H1 (cell line): ENCODE measurements around the gene CAP2. TPM values are rescaled to one million over a fixed set of nuclear protein-coding genes. Genes with fewer than 3 reads are reported as not detected.
A peak's percentile ranks its signal among the peaks of the same experiment; 100 is the strongest.

ENCODE experiments used
- CTCF ChIA-PET: fragments of 300-600 bp; sonication (Branson Sonifier 250); formaldehyde crosslinking; loops from one replicate; lab custom pipeline; 2021; ENCODE audit not compliant: partially characterized antibody; lab: Charles Lee
- POLR2A ChIA-PET: fragments of 300-600 bp; sonication (Branson Sonifier 250); formaldehyde crosslinking; loops from one replicate; lab custom pipeline; 2021; ENCODE audit warnings: inconsistent platforms; ENCODE audit not compliant: partially characterized antibody; lab: Charles Lee
- DNase-seq, 2 experiments: peaks; one replicate each; pipeline versions ENCODE4 v3.0.0 to v3.0.0-alpha.2; 2010 to 2022; ENCODE audit warnings: low spot score in 2 of 2, low read depth in 1 of 2, mixed read lengths in 1 of 2
- FAIRE-seq: peaks from 2 replicates; lab custom pipeline; 2011; peaks lifted over from hg19 to GRCh38; lab: Jason Lieb, UNC
- H2AFZ ChIP-seq: 2 replicates; pipeline ENCODE4 v1.8.1; 2012; ENCODE audit warnings: low read length, inconsistent platforms
- H2AK5ac ChIP-seq: 2 replicates; pipeline ENCODE4 v1.6.1; 2013; ENCODE audit warnings: low read depth, low read length
- H2BK120ac ChIP-seq: replicated peaks from 2 replicates; pipeline ENCODE3; 2013; ENCODE audit warnings: low read depth, low read length, inconsistent platforms
- H2BK12ac ChIP-seq: 2 replicates; pipeline ENCODE4 v1.6.1; 2013; ENCODE audit warnings: low read depth, low read length
- H2BK15ac ChIP-seq: 2 replicates; pipeline ENCODE4 v1.6.1; 2013; ENCODE audit warnings: low read length
- H2BK20ac ChIP-seq: 2 replicates; pipeline ENCODE4 v1.6.1; 2013; ENCODE audit warnings: low read length
- H2BK5ac ChIP-seq: 2 replicates; pipeline ENCODE4 v1.6.1; 2013; ENCODE audit warnings: low read depth, low read length
- H3K14ac ChIP-seq: 2 replicates; pipeline ENCODE4 v1.6.1; 2013; ENCODE audit warnings: inconsistent platforms; ENCODE audit not compliant: insufficient read length
- H3K18ac ChIP-seq: 2 replicates; pipeline ENCODE4 v1.6.1; 2013; ENCODE audit warnings: low read length; ENCODE audit errors: extremely low read depth
- H3K23ac ChIP-seq: 2 replicates; pipeline ENCODE4 v1.6.1; 2013; ENCODE audit warnings: inconsistent platforms; ENCODE audit not compliant: insufficient read length
- H3K23me2 ChIP-seq: 2 replicates; pipeline ENCODE4 v1.6.1; 2013; ENCODE audit warnings: low read depth, low read length
- H3K27ac ChIP-seq: 2 replicates; pipeline ENCODE4 v1.6.1; 2011; ENCODE audit warnings: low read depth, low read length, inconsistent platforms
- H3K27me3 ChIP-seq, 4 experiments: replicated peaks in 1 of 4; 1 replicate in 1 of 4; 2 replicates in 3 of 4; pipeline versions ENCODE4 v1.6.1 to v1.8.1; 2011 to 2013; ENCODE audit warnings: low read length in 3 of 4, mild to moderate bottlenecking in 3 of 4, inconsistent platforms in 2 of 4, mixed read lengths in 2 of 4, moderate library complexity in 1 of 4; ENCODE audit not compliant: control insufficient read depth in 3 of 4, insufficient read depth in 3 of 4; ENCODE audit errors: extremely low read depth in 1 of 4
- H3K36me3 ChIP-seq, 4 experiments: 2 replicates each; pipeline versions ENCODE4 v1.6.1 to v1.8.1; 2011 to 2013; ENCODE audit warnings: mild to moderate bottlenecking in 4 of 4, low read length in 3 of 4, moderate library complexity in 2 of 4, control low read depth in 1 of 4, inconsistent platforms in 1 of 4; ENCODE audit not compliant: insufficient read depth in 4 of 4, control insufficient read depth in 2 of 4
- H3K4ac ChIP-seq: replicated peaks from 2 replicates; pipeline ENCODE3; 2013; ENCODE audit warnings: low read length, low read depth, mixed read lengths, inconsistent platforms; ENCODE audit not compliant: insufficient read length
- H3K4me1 ChIP-seq, 4 experiments: replicated peaks in 1 of 4; 1 replicate in 1 of 4; 2 replicates in 3 of 4; pipeline versions ENCODE4 v1.6.1 to v1.8.1; 2011 to 2013; ENCODE audit warnings: low read length in 3 of 4, inconsistent platforms in 2 of 4, mixed read lengths in 1 of 4; ENCODE audit not compliant: insufficient read depth in 4 of 4, control insufficient read depth in 3 of 4
- H3K4me2 ChIP-seq, 2 experiments: 2 replicates each; pipeline versions ENCODE4 v1.6.1 to v1.8.1; 2011 to 2013; ENCODE audit warnings: low read depth in 2 of 2, low read length in 2 of 2, control low read depth in 1 of 2, inconsistent platforms in 1 of 2, mild to moderate bottlenecking in 1 of 2; ENCODE audit not compliant: insufficient read depth in 1 of 2
- H3K4me3 ChIP-seq, 4 experiments: fragments of 200-600, 300-600 bp in 1 of 4; sonication (generic), shearing (Covaris generic), sonication (Bioruptor Twin) in 1 of 4; 2 replicates each; pipeline versions ENCODE4 v1.5.1 to v1.8.1; 2011 to 2016; ENCODE audit warnings: low read length in 4 of 4, low read depth in 3 of 4, control low read depth in 2 of 4, inconsistent platforms in 2 of 4, mild to moderate bottlenecking in 2 of 4, mixed read lengths in 1 of 4, moderate library complexity in 1 of 4; ENCODE audit not compliant: insufficient read depth in 2 of 4; ENCODE audit errors: extremely low read depth in 1 of 4
- H3K56ac ChIP-seq: replicated peaks from 2 replicates; pipeline ENCODE3; 2013; ENCODE audit warnings: low read depth, mild to moderate bottlenecking, mixed read lengths, low read length, inconsistent platforms; ENCODE audit not compliant: insufficient read length
- H3K79me1 ChIP-seq: 2 replicates; pipeline ENCODE4 v1.6.1; 2013; ENCODE audit warnings: low read depth, low read length, control low read depth
- H3K79me2 ChIP-seq, 2 experiments: 2 replicates each; pipeline versions ENCODE4 v1.6.1 to v1.8.1; 2012 to 2013; ENCODE audit warnings: low read length in 2 of 2, mild to moderate bottlenecking in 2 of 2, inconsistent platforms in 1 of 2; ENCODE audit not compliant: insufficient read depth in 2 of 2, control insufficient read depth in 1 of 2
- H3K9ac ChIP-seq, 4 experiments: replicated peaks in 1 of 4; 1 replicate in 1 of 4; 2 replicates in 3 of 4; pipeline versions ENCODE4 v1.6.1 to v1.8.1; 2011 to 2013; ENCODE audit warnings: low read depth in 3 of 4, low read length in 3 of 4, control low read depth in 2 of 4, mild to moderate bottlenecking in 2 of 4, moderate library complexity in 2 of 4, inconsistent platforms in 1 of 4; ENCODE audit errors: extremely low read depth in 1 of 4
- H3K9me3 ChIP-seq, 2 experiments: 2 replicates each; pipeline versions ENCODE4 v1.6.1 to v1.8.1; 2012 to 2013; ENCODE audit warnings: mild to moderate bottlenecking in 2 of 2, moderate library complexity in 2 of 2, control low read depth in 1 of 2, inconsistent platforms in 1 of 2, low read depth in 1 of 2, low read length in 1 of 2, mixed read lengths in 1 of 2; ENCODE audit not compliant: insufficient read depth in 2 of 2
- H4K20me1 ChIP-seq, 2 experiments: replicated peaks in 1 of 2; 2 replicates each; pipeline versions ENCODE3 to v1.8.1; 2011 to 2013; ENCODE audit warnings: inconsistent platforms in 2 of 2, low read length in 2 of 2, mild to moderate bottlenecking in 1 of 2; ENCODE audit not compliant: insufficient read depth in 2 of 2, control insufficient read depth in 1 of 2
- H4K5ac ChIP-seq: 2 replicates; pipeline ENCODE4 v1.6.1; 2013; ENCODE audit warnings: low read length, low read depth, mixed read lengths, inconsistent platforms; ENCODE audit not compliant: insufficient read length
- H4K8ac ChIP-seq: 2 replicates; pipeline ENCODE4 v1.8.0; 2013; ENCODE audit warnings: mild to moderate bottlenecking, moderate library complexity, low read length, inconsistent platforms; ENCODE audit not compliant: insufficient read depth; ENCODE audit errors: extremely low read depth
- H4K91ac ChIP-seq: replicated peaks from 2 replicates; pipeline ENCODE3; 2013; ENCODE audit warnings: low read length, mixed read lengths, inconsistent platforms; ENCODE audit not compliant: insufficient read length
- ASH2L ChIP-seq: fragments of 200-600, 300-600 bp; sonication (generic); IDR thresholded peaks from one replicate; pipeline ENCODE4 v1.7.1; 2017; ENCODE audit warnings: low read length
- CBX5 ChIP-seq: fragments of 300-800, 300-1000 bp; sonication (generic); IDR thresholded peaks from 2 replicates; pipeline ENCODE4 v1.7.1; 2016; ENCODE audit warnings: antibody characterized with exemption, low read length, low read depth
- FOSL1 ChIP-seq: IDR thresholded peaks from 2 replicates; pipeline ENCODE4 v1.6.1; 2011; ENCODE audit warnings: mild to moderate bottlenecking, low read depth, low read length, moderate library complexity; ENCODE audit not compliant: insufficient read depth
- NRF1 ChIP-seq: IDR thresholded peaks from 2 replicates; pipeline ENCODE4 v1.6.1; 2011; ENCODE audit warnings: mild to moderate bottlenecking, low read depth, low read length, improper control_type of control experiment
- RBBP5 ChIP-seq: IDR thresholded peaks from 2 replicates; pipeline ENCODE4 v1.7.1; 2012; ENCODE audit warnings: low read depth, mild to moderate bottlenecking, inconsistent platforms, low read length, moderate library complexity, borderline replicate concordance
- RFX5 ChIP-seq: IDR thresholded peaks from 2 replicates; pipeline ENCODE4 v1.6.1; 2011; ENCODE audit warnings: low read depth, low read length, improper control_type of control experiment, borderline replicate concordance
- TEAD4 ChIP-seq: IDR thresholded peaks from 2 replicates; pipeline ENCODE4 v1.6.1; 2012; ENCODE audit warnings: low read depth, low read length, inconsistent platforms, mixed read lengths
- WGBS, 2 experiments: shearing (Covaris generic) in 1 of 2; methylation state at CpG; one replicate each; pipeline versions ENCODE4 v1.1.6 to v1.1.7; 2013 to 2015; ENCODE audit warnings: low lambda C conversion rate in 2 of 2, mixed read lengths in 2 of 2, inconsistent platforms in 1 of 2, low coverage in 1 of 2, missing lambda C conversion rate in 1 of 2; ENCODE audit not compliant: insufficient replicate concordance in 2 of 2, insufficient coverage in 1 of 2, insufficient read length in 1 of 2; ENCODE audit errors: extremely low coverage in 1 of 2, missing lambda C conversion rate in 1 of 2; 5-methylcytosine and 5-hydroxymethylcytosine counted together
- polyA plus RNA-seq, 7 experiments: library from polyadenylated mRNA; depleted of rRNA in 3 of 7; stranded (reverse) in 5 of 7; unstranded in 2 of 7; fragments of >200 nt in 5 of 7; fragments of 200-250 nt in 2 of 7; gene quantifications; 1 replicate in 5 of 7; 2 replicates in 1 of 7; 4 replicates in 1 of 7; pipeline versions ENCODE4 v1.2.1 to v1.2.3, GENCODE V29; 2011 to 2013; ENCODE audit warnings: missing spikeins in 2 of 7, mixed read lengths in 2 of 7
- total RNA-seq: library from RNA; stranded (reverse); fragmentation: NEBNext Ultra II Directional; extraction: Animal tissue kit (Norgen Biotek cat#: 25700); gene quantifications from 2 replicates; pipeline ENCODE4 v1.2.1, GENCODE V29; 2021
- TF ChIP-seq, protein P1 (sequence below): IDR thresholded peaks from 2 replicates; pipeline ENCODE4 v1.6.1; 2011; ENCODE audit warnings: low read length, improper control_type of control experiment
- TF ChIP-seq, protein P2 (sequence below): IDR thresholded peaks from 2 replicates; pipeline ENCODE4 v1.6.1; 2012; ENCODE audit warnings: inconsistent platforms

The CAP2 gene
- total and polyA plus RNA-seq, 2 of the 8 experiments (the other 6 are each of a cell fraction or from before 2014, with no cell fraction given), result 7.2 to 10.0 TPM

DNA sequence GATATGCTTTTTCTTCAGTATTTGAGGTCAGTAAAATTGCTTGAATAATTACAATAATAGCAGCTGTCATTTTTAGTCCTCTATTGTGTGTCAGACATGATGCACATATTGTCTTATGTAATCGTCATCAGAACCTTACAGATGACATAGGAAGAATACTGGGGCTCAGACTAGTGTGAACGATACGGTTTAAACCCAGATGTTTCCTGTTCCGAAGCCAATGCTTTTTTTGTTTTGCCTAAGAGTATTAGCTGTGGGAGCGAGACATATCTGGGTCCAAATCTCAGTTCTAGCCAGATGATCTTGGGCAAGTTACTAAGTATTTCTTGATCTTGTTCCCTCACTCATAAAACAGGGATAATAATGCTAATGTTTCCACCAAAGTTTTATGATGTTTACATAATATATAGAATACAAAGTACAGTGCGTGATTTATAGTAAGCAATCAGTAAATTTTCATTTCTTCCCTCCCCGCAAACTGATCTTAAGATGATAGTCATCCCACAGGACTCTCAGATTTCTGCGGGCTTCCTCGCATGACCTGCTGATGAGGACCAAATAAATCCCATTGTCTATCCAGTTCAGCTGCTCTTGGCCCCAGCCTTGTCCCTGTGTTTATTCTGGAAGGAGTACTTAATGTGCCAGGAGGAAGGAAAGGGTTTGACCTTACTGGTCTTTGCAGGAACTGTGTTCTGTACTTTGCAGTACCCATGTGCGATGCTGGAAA, 98.2 kb downstream of the CAP2 start:
- no peak overlapping the region for H3K23ac ChIP-seq
- H3K27me3 ChIP-seq, result no peaks in the 10 kb centered on the region
- DNase-seq (peak in 1 of 2 experiments; percentile 14), FAIRE-seq (no peak)
- no peaks in the 10 kb centered on the region for H3K79me1 ChIP-seq
- 90% methylated on average over 10 of the region's 10 CpGs; no CpG with 5 or more reads in 1 of the 2 experiments for WGBS, 2 experiments
- H2BK5ac ChIP-seq, result no peak overlapping the region
- no peak overlapping the region for H3K27ac ChIP-seq
- H4K20me1 ChIP-seq, result no peaks in the 10 kb centered on the region
- no peaks in the 10 kb centered on the region for H3K9me3 ChIP-seq
- H3K4me2 ChIP-seq, result no peak overlapping the region
- no peak overlapping the region for H4K5ac ChIP-seq
- H2BK12ac ChIP-seq, result no peak overlapping the region
- no peak overlapping the region for H3K9ac ChIP-seq
- H2AK5ac ChIP-seq, result no peak overlapping the region
- H3K36me3 ChIP-seq, result no peaks in the 10 kb centered on the region
- no peak overlapping the region for H3K4me3 ChIP-seq
- H4K8ac ChIP-seq, result no peak overlapping the region
- H3K79me2 ChIP-seq, result no peaks in the 10 kb centered on the region
- no peak overlapping the region for H2BK120ac ChIP-seq
- H3K14ac ChIP-seq, result no peak overlapping the region
- H2BK20ac ChIP-seq, result no peak overlapping the region
- no peak overlapping the region for H3K4ac ChIP-seq
- ChIA-PET CTCF (interaction anchor here (0.8 kb wide), 1 partner anchor 14 kb away, joined by 3 read pairs; no protein-coding TSS in a partner anchor), POLR2A (no interaction called here)
- no peak overlapping the region for H2AFZ ChIP-seq
- no peak overlapping the region for H3K56ac ChIP-seq
- TF ChIP-seq, protein P1, sequence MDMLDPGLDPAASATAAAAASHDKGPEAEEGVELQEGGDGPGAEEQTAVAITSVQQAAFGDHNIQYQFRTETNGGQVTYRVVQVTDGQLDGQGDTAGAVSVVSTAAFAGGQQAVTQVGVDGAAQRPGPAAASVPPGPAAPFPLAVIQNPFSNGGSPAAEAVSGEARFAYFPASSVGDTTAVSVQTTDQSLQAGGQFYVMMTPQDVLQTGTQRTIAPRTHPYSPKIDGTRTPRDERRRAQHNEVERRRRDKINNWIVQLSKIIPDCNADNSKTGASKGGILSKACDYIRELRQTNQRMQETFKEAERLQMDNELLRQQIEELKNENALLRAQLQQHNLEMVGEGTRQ, result no peak
- TF ChIP-seq RBBP5, result no peak
- TF ChIP-seq TEAD4, result no peak
- TF ChIP-seq ASH2L, result no peak
- no peak for TF ChIP-seq RFX5
- no peak for TF ChIP-seq NRF1
- TF ChIP-seq, protein P2, sequence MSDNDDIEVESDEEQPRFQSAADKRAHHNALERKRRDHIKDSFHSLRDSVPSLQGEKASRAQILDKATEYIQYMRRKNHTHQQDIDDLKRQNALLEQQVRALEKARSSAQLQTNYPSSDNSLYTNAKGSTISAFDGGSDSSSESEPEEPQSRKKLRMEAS, result no peak
- no peak for TF ChIP-seq CBX5
- no peak for TF ChIP-seq FOSL1
- no peak overlapping the region for H2BK15ac ChIP-seq
- H4K91ac ChIP-seq, result no peak overlapping the region
- H3K23me2 ChIP-seq, result no peaks in the 10 kb centered on the region
- no peak overlapping the region for H3K18ac ChIP-seq
- H3K4me1 ChIP-seq, result no peaks in the 10 kb centered on the region
